Sciatic nerve (tissue), 2 donors: Measurements from ENCODE around the gene TMEM237. TPM values are rescaled to one million over a fixed set of nuclear protein-coding genes. Genes with fewer than 3 reads are reported as not detected.

Source experiments
- ATAC-seq: fragments of 200-7000 bp; cut with Tn5 transposase; one replicate; pipeline ENCODE4 v1.9.1; 2020; ENCODE audit warnings: mild to moderate bottlenecking, moderate library complexity
- DNase-seq: peaks from one replicate; pipeline ENCODE4 v3.0.0-alpha.2; 2020; ENCODE audit warnings: low spot score
- intact Hi-C: fragments of 100-400 bp; cut with DNase I; formaldehyde crosslinking; loops from one replicate; pipeline ENCODE4 v1.14.2; 2022
- total RNA-seq: library from RNA; stranded (reverse); fragmentation: NEBNext Ultra II Directional; extraction: Animal tissue kit (Norgen Biotek cat#: 25700); gene quantifications from one replicate; pipeline ENCODE4 v1.2.1, GENCODE V29; 2021
- donor health status: DM: no; HTN: no; CAD: no.
- donor health status: DM: no; HTN: no; CAD: no.

The TMEM237 gene
- total RNA-seq, 1 donor from 2014 or later = 21.8 TPM

DNA sequence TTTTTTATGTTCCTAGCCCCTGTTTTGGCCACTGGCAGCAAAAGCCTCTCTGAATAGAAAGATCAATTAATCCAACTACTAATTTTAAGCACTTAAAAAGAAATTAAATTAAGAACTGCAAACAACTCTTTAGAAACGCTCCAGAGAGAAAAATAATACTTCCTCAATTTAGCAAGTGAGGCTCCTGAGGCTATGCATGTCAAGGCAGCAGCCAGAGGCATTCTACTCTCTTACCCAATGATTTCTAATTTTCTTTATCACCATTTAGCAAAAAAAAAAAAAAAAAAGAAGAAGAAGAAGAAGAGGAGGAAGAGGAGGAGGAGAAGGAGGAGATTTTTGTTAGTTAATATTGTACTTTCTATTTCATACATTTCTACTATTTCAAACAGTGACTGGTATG, 68.5 kb downstream of the TMEM237 start:
- DNase-seq (no peak), ATAC-seq (no peak)
- intact Hi-C loops = no loop called here

DNA sequence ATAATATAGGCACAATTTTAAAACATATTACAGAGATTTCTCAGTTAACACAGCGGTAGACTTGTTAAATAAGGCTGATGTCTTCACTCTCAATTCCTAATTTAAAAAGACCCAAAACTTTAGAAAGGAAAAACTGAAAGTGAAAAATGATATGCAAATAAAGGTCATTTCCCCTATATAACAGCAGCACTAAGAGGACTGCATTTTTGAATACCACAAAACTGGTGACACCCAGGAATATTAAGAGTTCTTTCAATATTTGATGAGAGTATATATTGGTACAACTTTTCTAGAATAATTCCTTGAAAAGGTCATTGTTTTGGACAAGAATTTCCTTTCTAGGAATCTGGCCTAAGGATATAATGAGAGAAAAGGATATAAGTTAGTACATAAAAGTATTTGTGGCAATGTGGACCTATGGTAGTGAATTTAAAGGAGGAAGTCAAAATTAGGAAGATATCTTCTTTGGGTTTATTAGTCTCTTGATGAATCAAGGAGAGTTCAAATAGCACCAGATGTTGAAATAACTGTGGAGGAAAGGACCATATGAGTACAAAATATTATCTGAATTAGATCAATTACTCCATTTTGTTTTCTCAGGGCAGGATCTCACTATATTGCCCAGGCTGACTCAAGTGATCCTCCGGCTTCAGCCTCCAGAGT, 70.3 kb downstream of the TMEM237 start:
- intact Hi-C loops = no loop called here
- ATAC-seq = no peak
- no peak for DNase-seq

Other genes starting within 250 kb of the TMEM237 start
- 55.1 TPM for gene TRAK2, start 192.0 kb downstream of the TMEM237 start, total RNA-seq
- gene STRADB, start 191.8 kb downstream of the TMEM237 start, total RNA-seq = 44.6 TPM
- gene MPP4, start 55.1 kb upstream of the TMEM237 start, total RNA-seq = 0.27 TPM
- 36.4 TPM for gene ALS2, start 137.4 kb upstream of the TMEM237 start, total RNA-seq
- gene CDK15, start 163.0 kb upstream of the TMEM237 start, total RNA-seq = 2.3 TPM